Endothelial cell of umbilical vein (primary cell): ENCODE measurements around the gene MYO18A. TPM values are rescaled to one million over a fixed set of nuclear protein-coding genes. Genes with fewer than 3 reads are reported as not detected.

Experiments used
- BruUV-seq: library from RNA; stranded (reverse); fragments of 400-500 nt; replicated peaks from 2 replicates; lab custom pipeline; 2021; lab: Mats Ljungman, UMichigan
- CTCF ChIA-PET: fragments of 300-600, 350-600 bp; sonication (Branson Sonifier 250); formaldehyde crosslinking; loops from one replicate; lab custom pipeline; 2021; ENCODE audit warnings: antibody characterized with exemption, inconsistent platforms; lab: Charles Lee
- POLR2A ChIA-PET: fragments of 300-600, 350-600 bp; sonication (Branson Sonifier 250); formaldehyde crosslinking; loops from one replicate; lab custom pipeline; 2021; ENCODE audit warnings: antibody characterized with exemption, inconsistent platforms; lab: Charles Lee
- DNase-seq: peaks from one replicate; pipeline ENCODE4 v3.0.0-alpha.2; 2011; ENCODE audit warnings: low read depth, low spot score
- FAIRE-seq: peaks from 2 replicates; lab custom pipeline; 2011; peaks lifted over from hg19 to GRCh38; lab: Jason Lieb, UNC
- H2AFZ ChIP-seq: 2 replicates; pipeline ENCODE4 v1.6.0; 2012; ENCODE audit warnings: low read depth, low read length, control low read depth, inconsistent platforms
- H3K27ac ChIP-seq: 2 replicates; pipeline ENCODE4 v1.5.1; 2011; ENCODE audit warnings: low read depth, mild to moderate bottlenecking, control low read depth, low read length, moderate library complexity; ENCODE audit not compliant: insufficient read depth
- H3K27me3 ChIP-seq, 2 experiments: 2 replicates each; pipeline versions ENCODE4 v1.6.0 to v1.6.1; 2011; ENCODE audit warnings: low read length in 2 of 2, mixed read lengths in 1 of 2; ENCODE audit not compliant: control insufficient read depth in 2 of 2, insufficient read depth in 2 of 2
- H3K36me3 ChIP-seq, 2 experiments: 2 replicates in 1 of 2; 3 replicates in 1 of 2; pipeline ENCODE4 v1.5.1; 2011; ENCODE audit warnings: low read length in 2 of 2, mild to moderate bottlenecking in 1 of 2, moderate library complexity in 1 of 2; ENCODE audit not compliant: control insufficient read depth in 2 of 2, insufficient read depth in 2 of 2; ENCODE audit errors: extremely low read depth in 1 of 2
- H3K4me1 ChIP-seq: 3 replicates; pipeline ENCODE4 v1.5.1; 2011; ENCODE audit warnings: mild to moderate bottlenecking, low read length; ENCODE audit not compliant: control insufficient read depth, insufficient read depth; ENCODE audit errors: extremely low read depth
- H3K4me2 ChIP-seq: 2 replicates; pipeline ENCODE4 v1.6.1; 2011; ENCODE audit warnings: low read length, control low read depth, mixed read lengths; ENCODE audit not compliant: insufficient read depth
- H3K4me3 ChIP-seq, 3 experiments: fragments of 200-600 bp in 1 of 3; sonication (generic), shearing (Covaris generic) in 1 of 3; replicated peaks in 1 of 3; 2 replicates each; pipeline ENCODE4 v1.5.1; 2011 to 2016; ENCODE audit warnings: control low read depth in 3 of 3, low read length in 3 of 3, mild to moderate bottlenecking in 2 of 3, inconsistent platforms in 1 of 3, low read depth in 1 of 3, moderate library complexity in 1 of 3; ENCODE audit not compliant: insufficient read depth in 1 of 3
- H3K79me2 ChIP-seq: 2 replicates; pipeline ENCODE4 v1.6.0; 2012; ENCODE audit warnings: low read length, inconsistent platforms; ENCODE audit not compliant: control insufficient read depth, insufficient read depth
- H3K9ac ChIP-seq: replicated peaks from 2 replicates; pipeline ENCODE3; 2011; ENCODE audit warnings: low read length, control low read depth; ENCODE audit not compliant: insufficient read depth; ENCODE audit errors: extremely low read depth
- H3K9me1 ChIP-seq: replicated peaks from 3 replicates; pipeline ENCODE4 v1.6.0; 2011; ENCODE audit warnings: mild to moderate bottlenecking, low read length; ENCODE audit not compliant: control insufficient read depth, insufficient read depth; ENCODE audit errors: extremely low read depth
- H3K9me3 ChIP-seq: replicated peaks from 2 replicates; pipeline ENCODE4 v1.5.1; 2012; ENCODE audit warnings: low read length, inconsistent platforms; ENCODE audit not compliant: control insufficient read depth, insufficient read depth
- H4K20me1 ChIP-seq: replicated peaks from 2 replicates; pipeline ENCODE3; 2011; ENCODE audit warnings: mild to moderate bottlenecking, low read length; ENCODE audit not compliant: control insufficient read depth, insufficient read depth; ENCODE audit errors: extremely low read depth
- EZH2 ChIP-seq: IDR thresholded peaks from 2 replicates; pipeline ENCODE4 v1.6.1; 2012; ENCODE audit warnings: borderline replicate concordance, low read depth, mild to moderate bottlenecking, moderate library complexity, low read length, inconsistent platforms; ENCODE audit not compliant: severe bottlenecking
- FOS ChIP-seq: IDR thresholded peaks from 2 replicates; pipeline ENCODE4 v1.6.1; 2011; ENCODE audit warnings: mild to moderate bottlenecking, low read length, moderate library complexity, borderline replicate concordance; ENCODE audit not compliant: insufficient read depth
- GATA2 ChIP-seq: IDR thresholded peaks from 2 replicates; pipeline ENCODE4 v1.7.0; 2011; ENCODE audit warnings: low read depth, mild to moderate bottlenecking, moderate library complexity, mixed read lengths, low read length; ENCODE audit not compliant: insufficient read length, insufficient read depth
- JUN ChIP-seq: IDR thresholded peaks from 2 replicates; pipeline ENCODE4 v1.6.1; 2011; ENCODE audit warnings: borderline replicate concordance, low read depth; ENCODE audit not compliant: insufficient read length, insufficient read depth
- MYC ChIP-seq: IDR thresholded peaks from one replicate; pipeline ENCODE4 v1.6.1; 2011; ENCODE audit warnings: mild to moderate bottlenecking, low read depth, low read length
- POLR2A ChIP-seq: IDR thresholded peaks from 2 replicates; pipeline ENCODE4 v1.6.1; 2012; ENCODE audit warnings: low read depth, mild to moderate bottlenecking, control low read depth, low read length
- POLR2AphosphoS5 ChIP-seq: IDR thresholded peaks from 2 replicates; pipeline ENCODE4 v1.6.1; 2012; ENCODE audit warnings: low read depth, mild to moderate bottlenecking, control low read depth, low read length, moderate library complexity; ENCODE audit not compliant: insufficient read depth
- dilution Hi-C: fragments of 300-500 bp; cut with MboI; formaldehyde crosslinking; loops from one replicate; pipeline ENCODE4 v1.15.0; 2019; ENCODE audit warnings: low sequenced_read_pairs; ENCODE audit not compliant: extremely low pct_ligation_motif_present
- intact Hi-C: fragments of 100-400 bp; cut with micrococcal nuclease; formaldehyde crosslinking; loops from one replicate; pipeline ENCODE4 v1.10.0; 2022
- polyA plus RNA-seq, 4 experiments: library from polyadenylated mRNA; depleted of rRNA in 3 of 4; stranded (reverse) in 3 of 4; unstranded in 1 of 4; fragments of >200 nt; gene quantifications; 2 replicates each; pipeline versions ENCODE4 v1.2.1 to v1.2.3, GENCODE V29; 2011 to 2012; ENCODE audit warnings: missing spikeins in 1 of 4
- total RNA-seq: library from RNA; stranded (reverse); gene quantifications from 2 replicates; pipeline ENCODE4 v1.2.3, GENCODE V29; 2021
- TF ChIP-seq, protein P1 (sequence below), 2 donors: IDR thresholded peaks; 1 replicate in 1 of 2; 2 replicates in 1 of 2; pipeline ENCODE4 v1.5.1; 2011; ENCODE audit warnings: low read length in 2 of 2, mild to moderate bottlenecking in 2 of 2, moderate library complexity in 2 of 2, control low read depth in 1 of 2, inconsistent platforms in 1 of 2, low read depth in 1 of 2; ENCODE audit not compliant: insufficient read depth in 1 of 2; ENCODE audit errors: extremely low read depth in 1 of 2
- TF ChIP-seq, protein P2 (sequence below): IDR thresholded peaks from 2 replicates; pipeline ENCODE4 v1.6.1; 2011; ENCODE audit not compliant: insufficient read depth, insufficient read length

MYO18A gene
- total and polyA plus RNA-seq, 2 donors (not counting 3 experiments of a cell fraction or from before 2014, with no cell fraction given): 3.9 to 28.3 TPM

DNA sequence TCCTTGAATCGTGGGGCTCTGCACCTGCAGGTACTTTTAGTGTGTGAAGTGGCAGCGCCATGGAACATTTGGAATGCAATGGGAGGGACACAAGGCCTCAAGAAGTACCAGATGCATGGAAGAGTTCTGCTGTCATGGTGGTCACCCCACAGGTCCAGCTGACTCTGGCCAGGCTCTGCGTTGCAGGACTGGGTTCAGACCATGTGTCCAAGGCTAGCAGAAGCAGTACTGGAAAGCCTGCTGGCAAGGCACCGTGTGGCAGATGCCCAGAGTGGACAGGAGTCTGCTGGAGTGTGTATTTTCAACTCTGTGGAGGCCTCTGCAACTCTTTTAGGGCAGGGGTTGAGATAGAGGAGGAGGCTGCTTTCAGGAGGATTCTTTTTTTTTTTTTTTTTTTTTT, 135.2 kb downstream of the MYO18A start:
- H3K9me1 ChIP-seq: no peaks in the 10 kb centered on the region
- H4K20me1 ChIP-seq: no peaks in the 10 kb centered on the region
- no peaks in the 10 kb centered on the region for H3K9me3 ChIP-seq
- no peak overlapping the region for H3K4me2 ChIP-seq
- no TSS peak for BruUV-seq
- DNase-seq (no peak), FAIRE-seq (no peak)
- no peak overlapping the region for H2AFZ ChIP-seq
- TF ChIP-seq FOS: no peak
- no peak for TF ChIP-seq GATA2
- TF ChIP-seq POLR2A: no peak
- TF ChIP-seq MYC: no peak
- TF ChIP-seq, protein P1, sequence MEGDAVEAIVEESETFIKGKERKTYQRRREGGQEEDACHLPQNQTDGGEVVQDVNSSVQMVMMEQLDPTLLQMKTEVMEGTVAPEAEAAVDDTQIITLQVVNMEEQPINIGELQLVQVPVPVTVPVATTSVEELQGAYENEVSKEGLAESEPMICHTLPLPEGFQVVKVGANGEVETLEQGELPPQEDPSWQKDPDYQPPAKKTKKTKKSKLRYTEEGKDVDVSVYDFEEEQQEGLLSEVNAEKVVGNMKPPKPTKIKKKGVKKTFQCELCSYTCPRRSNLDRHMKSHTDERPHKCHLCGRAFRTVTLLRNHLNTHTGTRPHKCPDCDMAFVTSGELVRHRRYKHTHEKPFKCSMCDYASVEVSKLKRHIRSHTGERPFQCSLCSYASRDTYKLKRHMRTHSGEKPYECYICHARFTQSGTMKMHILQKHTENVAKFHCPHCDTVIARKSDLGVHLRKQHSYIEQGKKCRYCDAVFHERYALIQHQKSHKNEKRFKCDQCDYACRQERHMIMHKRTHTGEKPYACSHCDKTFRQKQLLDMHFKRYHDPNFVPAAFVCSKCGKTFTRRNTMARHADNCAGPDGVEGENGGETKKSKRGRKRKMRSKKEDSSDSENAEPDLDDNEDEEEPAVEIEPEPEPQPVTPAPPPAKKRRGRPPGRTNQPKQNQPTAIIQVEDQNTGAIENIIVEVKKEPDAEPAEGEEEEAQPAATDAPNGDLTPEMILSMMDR (IDR thresholded peaks at IDR 0.05; ENCODE audit: extremely low read depth in 1 of 2, insufficient read depth in 1 of 2, low read depth in 1 of 2, low read length in 2 of 2): no peak
- TF ChIP-seq EZH2: no peak
- TF ChIP-seq, protein P2, sequence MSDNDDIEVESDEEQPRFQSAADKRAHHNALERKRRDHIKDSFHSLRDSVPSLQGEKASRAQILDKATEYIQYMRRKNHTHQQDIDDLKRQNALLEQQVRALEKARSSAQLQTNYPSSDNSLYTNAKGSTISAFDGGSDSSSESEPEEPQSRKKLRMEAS: no peak
- no peak for TF ChIP-seq POLR2AphosphoS5
- no peak for TF ChIP-seq JUN
- dilution Hi-C loops (no loop called here), intact Hi-C loops (no loop called here)
- POLR2A ChIA-PET: no interaction called here
- CTCF ChIA-PET: interaction anchor here (1.1 kb wide), 1 partner anchor 79 kb away, joined by 3 read pairs; no protein-coding TSS in a partner anchor
- no peaks in the 10 kb centered on the region for H3K79me2 ChIP-seq
- H3K9ac ChIP-seq: no peak overlapping the region
- no peak overlapping the region for H3K4me3 ChIP-seq
- H3K27me3 ChIP-seq: peaks cover 19 to 22% of the 10 kb centered on the region in 2 experiments
- no peak overlapping the region for H3K27ac ChIP-seq
- H3K4me1 ChIP-seq: peaks cover 7% of the 10 kb centered on the region
- H3K36me3 ChIP-seq: no peaks in the 10 kb centered on the region
